GM12801 (cell line): ENCODE measurements around the gene AFF3.

ENCODE experiments used
- TF ChIP-seq, protein P1 (sequence below): IDR thresholded peaks from one replicate; pipeline ENCODE4 v1.5.1; 2011; ENCODE audit warnings: control low read depth; ENCODE audit not compliant: insufficient read length; ENCODE audit errors: extremely low read depth

AFF3 gene

DNA sequence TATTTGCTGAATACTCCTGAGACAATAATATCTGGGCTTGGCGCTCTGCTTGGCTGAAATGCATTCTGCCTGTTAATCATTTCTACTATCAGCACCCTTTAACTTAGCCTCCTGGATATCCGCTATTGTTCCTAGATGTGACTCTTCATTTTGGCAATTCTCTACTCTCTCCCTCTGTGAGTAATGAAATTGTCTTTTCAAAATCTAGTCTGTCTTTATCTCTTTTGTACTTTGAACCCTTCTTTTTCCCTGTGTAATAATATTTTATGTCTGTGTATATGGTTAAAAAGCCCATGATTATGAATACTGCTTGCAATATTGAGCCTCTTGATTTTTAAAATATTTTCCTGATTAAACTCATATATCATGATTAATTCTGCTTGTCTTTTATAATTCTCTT is 646.4 kb downstream of the AFF3 start:
- TF ChIP-seq, protein P1, sequence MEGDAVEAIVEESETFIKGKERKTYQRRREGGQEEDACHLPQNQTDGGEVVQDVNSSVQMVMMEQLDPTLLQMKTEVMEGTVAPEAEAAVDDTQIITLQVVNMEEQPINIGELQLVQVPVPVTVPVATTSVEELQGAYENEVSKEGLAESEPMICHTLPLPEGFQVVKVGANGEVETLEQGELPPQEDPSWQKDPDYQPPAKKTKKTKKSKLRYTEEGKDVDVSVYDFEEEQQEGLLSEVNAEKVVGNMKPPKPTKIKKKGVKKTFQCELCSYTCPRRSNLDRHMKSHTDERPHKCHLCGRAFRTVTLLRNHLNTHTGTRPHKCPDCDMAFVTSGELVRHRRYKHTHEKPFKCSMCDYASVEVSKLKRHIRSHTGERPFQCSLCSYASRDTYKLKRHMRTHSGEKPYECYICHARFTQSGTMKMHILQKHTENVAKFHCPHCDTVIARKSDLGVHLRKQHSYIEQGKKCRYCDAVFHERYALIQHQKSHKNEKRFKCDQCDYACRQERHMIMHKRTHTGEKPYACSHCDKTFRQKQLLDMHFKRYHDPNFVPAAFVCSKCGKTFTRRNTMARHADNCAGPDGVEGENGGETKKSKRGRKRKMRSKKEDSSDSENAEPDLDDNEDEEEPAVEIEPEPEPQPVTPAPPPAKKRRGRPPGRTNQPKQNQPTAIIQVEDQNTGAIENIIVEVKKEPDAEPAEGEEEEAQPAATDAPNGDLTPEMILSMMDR: no peak
